ENCODE results near the gene DNAJC12.

DNAJC12 gene

GRCh38 chr10:67875340-67876238, 37.6 kb upstream of the DNAJC12 start:
- TF ChIP-seq CTCF (IDR thresholded peaks at IDR 0.05; ENCODE audit: low read depth, low read length, missing control alignments): no peak
- DNase-seq (ENCODE audit: low read depth): no peak
- no peak overlapping the region for H3K4me3 ChIP-seq (ENCODE audit: low read depth, low read length)

GRCh38 chr10:67869996-67870395, 32.0 kb upstream of the DNAJC12 start:
- no peak for DNase-seq (ENCODE audit: low read depth)
- no peak for TF ChIP-seq CTCF (IDR thresholded peaks at IDR 0.05; ENCODE audit: low read depth, low read length, missing control alignments)
- H3K4me3 ChIP-seq (ENCODE audit: low read depth, low read length): no peak overlapping the region

GRCh38 chr10:67868132-67868531, 30.1 kb upstream of the DNAJC12 start:
- no peak for DNase-seq (ENCODE audit: low read depth)
- no peak for TF ChIP-seq CTCF (IDR thresholded peaks at IDR 0.05; ENCODE audit: low read depth, low read length, missing control alignments)
- H3K4me3 ChIP-seq (ENCODE audit: low read depth, low read length): no peak overlapping the region

- H3K4me3 ChIP-seq (ENCODE audit: low read depth, low read length): no peak overlapping the region
- TF ChIP-seq CTCF (IDR thresholded peaks at IDR 0.05; ENCODE audit: low read depth, low read length, missing control alignments): no peak
- DNase-seq (ENCODE audit: low read depth): no peak
These were observed 26.8 kb upstream of the DNAJC12 start for GRCh38 chr10:67864607-67865371.

- no peak for DNase-seq (ENCODE audit: low read depth)
- no peak for TF ChIP-seq CTCF (IDR thresholded peaks at IDR 0.05; ENCODE audit: low read depth, low read length, missing control alignments)
- H3K4me3 ChIP-seq (ENCODE audit: low read depth, low read length): no peak overlapping the region
These were observed 25.1 kb upstream of the DNAJC12 start for GRCh38 chr10:67863094-67863493.

- no peak overlapping the region for H3K4me3 ChIP-seq (ENCODE audit: low read depth, low read length)
- no peak for TF ChIP-seq CTCF (IDR thresholded peaks at IDR 0.05; ENCODE audit: low read depth, low read length, missing control alignments)
- no peak for DNase-seq (ENCODE audit: low read depth)
These were observed 23.9 kb upstream of the DNAJC12 start for GRCh38 chr10:67861750-67862432.
